ENCODE measurements around the gene KCNG2.

- TF ChIP-seq CTCF (IDR thresholded peaks at IDR 0.05): no peak
- TF ChIP-seq POLR2A (IDR thresholded peaks at IDR 0.05): no peak
Measured at GRCh38 chr18:79879566-79879965, 81.8 kb downstream of the KCNG2 start.

All from tibial nerve (tissue), 3 donors.